KOPT-K1 (cell line): ENCODE data around the gene DUXA.
"Not testable (repeated sequence)": the region's sequence is repeated elsewhere in the genome, so short reads cannot be mapped to it uniquely, and the experiment has no call there.

Source experiments
- H3K27ac ChIP-seq: fragments of 200-600 bp; sonication (generic); 2 replicates; pipeline ENCODE4 v1.5.1; 2016; ENCODE audit warnings: antibody characterized with exemption, mild to moderate bottlenecking, low read depth, low read length; ENCODE audit not compliant: poor library complexity, severe bottlenecking
- H3K36me3 ChIP-seq: fragments of 200-600 bp; sonication (generic); 2 replicates; pipeline ENCODE4 v1.5.1; 2017; ENCODE audit warnings: antibody characterized with exemption, mild to moderate bottlenecking, low read length, moderate library complexity; ENCODE audit not compliant: insufficient read depth
- H3K9me3 ChIP-seq: fragments of 200-600 bp; sonication (generic); 2 replicates; pipeline ENCODE4 v1.5.1; 2017; ENCODE audit warnings: antibody characterized with exemption, low read length, mild to moderate bottlenecking; ENCODE audit not compliant: insufficient read depth, poor library complexity, severe bottlenecking

Gene DUXA

GRCh38 chr19:57127403-57127802 lies 39.9 kb downstream of the DUXA start:
- not testable (repeated sequence) for H3K36me3 ChIP-seq, H3K27ac ChIP-seq
- peaks cover 16% of the 10 kb centered on the region for H3K9me3 ChIP-seq

- H3K36me3 ChIP-seq = no peaks in the 10 kb centered on the region
- H3K27ac ChIP-seq = no peak overlapping the region
- peaks cover 22% of the 10 kb centered on the region for H3K9me3 ChIP-seq
Observed at GRCh38 chr19:57123882-57124281, 43.4 kb downstream of the DUXA start.

DNA sequence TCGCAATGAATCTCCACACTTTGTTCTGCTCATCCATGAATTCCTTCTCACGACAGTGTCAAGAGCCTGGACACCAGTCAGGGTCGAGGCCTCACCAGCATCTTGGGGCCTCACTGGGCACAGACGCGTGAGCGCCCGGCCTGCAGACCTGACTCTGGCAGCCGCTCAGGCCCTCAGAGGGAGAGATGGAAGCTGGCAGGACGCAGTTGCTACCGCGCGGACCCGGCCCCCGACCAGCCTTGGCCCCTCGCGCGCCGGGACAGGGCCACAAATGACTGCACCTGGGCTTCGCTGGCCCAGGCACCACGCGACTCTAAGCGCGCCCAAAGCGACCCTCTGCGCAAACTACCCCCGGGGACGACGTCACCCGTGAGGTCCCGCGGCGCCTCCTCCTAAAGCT lies 48.4 kb downstream of the DUXA start:
- peaks cover 36% of the 10 kb centered on the region for H3K9me3 ChIP-seq

GRCh38 chr19:57113501-57113900 lies 53.8 kb downstream of the DUXA start:
- H3K36me3 ChIP-seq, H3K27ac ChIP-seq: not testable (repeated sequence)
- H3K9me3 ChIP-seq = peaks cover 69% of the 10 kb centered on the region

More for the DNA sequence above, 48.4 kb downstream of the DUXA start:
- H3K27ac ChIP-seq = no peak overlapping the region
- H3K36me3 ChIP-seq = no peaks in the 10 kb centered on the region

GRCh38 chr19:57111329-57111644 lies 56.0 kb downstream of the DUXA start:
- Histone ChIP-seq H3K27ac (no peak overlapping the region), H3K36me3 (no peaks in the 10 kb centered on the region), H3K9me3 (peaks cover 67% of the 10 kb centered on the region)

DNA sequence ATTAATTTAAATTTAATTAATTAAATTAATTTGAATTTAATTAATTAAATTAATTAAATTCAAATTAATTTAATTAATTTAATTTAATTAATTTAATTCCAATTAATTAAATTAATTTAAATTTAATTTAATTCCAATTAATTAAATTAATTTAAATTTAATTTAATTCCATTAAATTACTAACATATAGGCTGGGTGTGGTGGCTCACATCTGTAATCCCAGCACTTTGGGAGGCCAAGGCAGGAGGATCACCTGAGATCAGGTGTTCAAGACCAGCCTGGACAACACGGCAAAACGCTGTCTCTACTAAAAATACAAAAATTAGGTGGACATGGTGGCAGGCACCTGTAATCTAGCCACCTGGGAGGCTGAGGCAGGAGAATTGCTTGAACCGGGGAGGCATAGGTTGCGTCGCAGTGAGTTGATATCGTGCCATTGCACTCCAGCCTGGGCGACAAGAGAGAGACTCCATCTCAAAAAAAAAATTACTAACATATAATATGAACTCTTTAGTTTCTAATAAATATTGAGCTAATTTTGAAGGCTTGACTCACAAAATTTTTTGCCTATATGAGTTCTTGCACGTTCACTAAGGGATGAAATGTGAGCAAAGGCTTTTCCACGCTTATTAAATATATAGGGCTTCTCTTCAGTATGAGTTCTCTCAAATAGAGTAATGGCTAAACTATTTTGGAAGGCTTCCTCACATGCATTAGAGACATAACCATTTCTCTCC lies 56.5 kb downstream of the DUXA start:
- Histone ChIP-seq H3K27ac (no peak overlapping the region), H3K9me3 (peaks cover 63% of the 10 kb centered on the region), H3K36me3 (no peaks in the 10 kb centered on the region)

GRCh38 chr19:57106722-57107235 lies 60.5 kb downstream of the DUXA start:
- H3K9me3 ChIP-seq = peaks cover 34% of the 10 kb centered on the region
- no peaks in the 10 kb centered on the region for H3K36me3 ChIP-seq
- H3K27ac ChIP-seq = no peak overlapping the region

DNA sequence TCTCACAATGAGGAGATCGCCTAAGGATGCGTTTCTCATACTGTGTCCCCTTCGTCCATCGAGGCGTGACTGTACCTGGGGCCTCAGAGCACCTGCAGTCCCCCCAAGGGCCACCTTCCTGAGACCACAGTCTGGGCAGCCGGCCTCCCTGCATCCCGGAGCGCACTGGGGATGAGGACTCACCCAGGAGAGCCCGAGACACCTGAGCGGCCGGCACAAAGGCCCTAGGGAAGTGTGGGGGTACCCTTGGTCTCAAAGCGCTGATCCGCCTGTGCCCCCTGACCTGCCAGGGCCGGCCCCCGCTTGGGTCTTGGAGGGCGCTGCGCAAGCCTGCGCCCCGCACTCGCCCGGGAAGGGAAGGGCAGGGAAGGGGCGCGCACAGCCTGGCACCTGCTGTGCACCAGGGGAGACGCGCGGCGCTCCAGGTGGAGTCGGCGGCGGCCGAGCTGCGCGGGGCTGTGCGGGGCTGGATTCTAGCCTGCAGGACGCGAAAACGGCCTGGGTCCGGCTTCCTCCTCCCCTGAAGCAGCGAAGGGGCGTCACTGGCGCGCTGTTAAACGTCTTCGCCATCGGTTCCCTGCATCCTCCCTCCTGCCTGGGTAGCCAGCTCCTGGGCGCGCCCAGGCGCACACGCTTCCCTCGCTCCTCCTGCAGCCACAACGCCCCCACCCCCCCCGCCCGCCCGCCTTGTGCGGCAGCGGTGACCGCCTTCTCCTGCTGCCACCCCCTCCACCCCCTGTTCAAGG lies 61.1 kb downstream of the DUXA start:
- peaks cover 28% of the 10 kb centered on the region for H3K9me3 ChIP-seq
- no peaks in the 10 kb centered on the region for H3K36me3 ChIP-seq
- no peak overlapping the region for H3K27ac ChIP-seq
